Brain microvascular endothelial cell (primary cell): ENCODE results near the gene MED10.

ENCODE experiments used
- DNase-seq: peaks from one replicate; pipeline ENCODE4 v3.0.0-alpha.2; 2020
- H3K27ac ChIP-seq: fragments of 250-450 bp; sonication (Bioruptor Pico); 2 replicates; pipeline ENCODE4 v1.5.1; 2020; ENCODE audit warnings: mild to moderate bottlenecking, moderate library complexity
- H3K27me3 ChIP-seq: fragments of 250-450 bp; sonication (Bioruptor Pico); replicated peaks from 2 replicates; pipeline ENCODE4 v1.5.1; 2020; ENCODE audit warnings: mild to moderate bottlenecking
- H3K36me3 ChIP-seq: fragments of 250-450 bp; sonication (Bioruptor Pico); replicated peaks from 2 replicates; pipeline ENCODE4 v1.5.1; 2020; ENCODE audit warnings: mild to moderate bottlenecking
- H3K4me3 ChIP-seq: 2 replicates; pipeline ENCODE4 v1.5.1; 2011; ENCODE audit warnings: low read depth, mild to moderate bottlenecking, control low read depth, low read length, moderate library complexity
- in situ Hi-C: cut with HindIII; loops from 2 replicates; pipeline ENCODE4 v1.10.0; 2017; ENCODE audit warnings: low sequenced_read_pairs, low pct_ligation_motif_present
- TF ChIP-seq, protein P1 (sequence below): IDR thresholded peaks from 2 replicates; pipeline ENCODE4 v1.5.1; 2011; ENCODE audit warnings: low read depth, mild to moderate bottlenecking, moderate library complexity, low read length, control low read depth, inconsistent platforms; ENCODE audit errors: missing control alignments

Gene MED10

GRCh38 chr5:6403416-6403815, 25.1 kb upstream of the MED10 start:
- H3K27me3 ChIP-seq, result no peaks in the 10 kb centered on the region
- TF ChIP-seq, protein P1, sequence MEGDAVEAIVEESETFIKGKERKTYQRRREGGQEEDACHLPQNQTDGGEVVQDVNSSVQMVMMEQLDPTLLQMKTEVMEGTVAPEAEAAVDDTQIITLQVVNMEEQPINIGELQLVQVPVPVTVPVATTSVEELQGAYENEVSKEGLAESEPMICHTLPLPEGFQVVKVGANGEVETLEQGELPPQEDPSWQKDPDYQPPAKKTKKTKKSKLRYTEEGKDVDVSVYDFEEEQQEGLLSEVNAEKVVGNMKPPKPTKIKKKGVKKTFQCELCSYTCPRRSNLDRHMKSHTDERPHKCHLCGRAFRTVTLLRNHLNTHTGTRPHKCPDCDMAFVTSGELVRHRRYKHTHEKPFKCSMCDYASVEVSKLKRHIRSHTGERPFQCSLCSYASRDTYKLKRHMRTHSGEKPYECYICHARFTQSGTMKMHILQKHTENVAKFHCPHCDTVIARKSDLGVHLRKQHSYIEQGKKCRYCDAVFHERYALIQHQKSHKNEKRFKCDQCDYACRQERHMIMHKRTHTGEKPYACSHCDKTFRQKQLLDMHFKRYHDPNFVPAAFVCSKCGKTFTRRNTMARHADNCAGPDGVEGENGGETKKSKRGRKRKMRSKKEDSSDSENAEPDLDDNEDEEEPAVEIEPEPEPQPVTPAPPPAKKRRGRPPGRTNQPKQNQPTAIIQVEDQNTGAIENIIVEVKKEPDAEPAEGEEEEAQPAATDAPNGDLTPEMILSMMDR, result no peak
- H3K36me3 ChIP-seq, result no peaks in the 10 kb centered on the region
- in situ Hi-C loops, result no loop called here
- H3K4me3 ChIP-seq, result no peak overlapping the region
- no peak for DNase-seq
- H3K27ac ChIP-seq, result no peak overlapping the region

- no peak overlapping the region for H3K27ac ChIP-seq
- no peaks in the 10 kb centered on the region for H3K27me3 ChIP-seq
- no peaks in the 10 kb centered on the region for H3K36me3 ChIP-seq
- DNase-seq, result no peak
- no peak overlapping the region for H3K4me3 ChIP-seq
- in situ Hi-C loops, result no loop called here
- TF ChIP-seq, protein P1, result no peak
Observed at GRCh38 chr5:6402939-6403338, 24.6 kb upstream of the MED10 start.

DNA sequence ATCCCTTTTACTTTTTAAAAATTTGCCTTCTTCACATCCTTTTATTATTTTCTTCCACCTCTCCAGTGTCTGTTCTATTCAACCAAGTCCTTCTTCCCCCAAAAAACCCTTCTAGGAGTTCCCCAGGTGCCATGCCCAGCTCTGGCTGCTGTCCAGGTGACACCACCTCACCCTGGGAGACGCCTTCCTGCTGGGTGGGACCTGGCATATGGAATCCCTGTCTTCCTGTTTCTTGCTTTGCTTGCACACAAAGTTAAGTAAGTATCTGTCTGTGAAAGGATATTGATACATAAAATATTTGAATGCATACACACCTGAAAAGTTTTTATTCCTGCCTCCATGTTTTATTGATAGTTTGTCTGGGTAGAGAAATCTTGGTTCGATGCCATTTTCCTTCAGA, 23.1 kb upstream of the MED10 start:
- Histone ChIP-seq H3K4me3 (no peak overlapping the region), H3K27ac (no peak overlapping the region), H3K27me3 (no peaks in the 10 kb centered on the region), H3K36me3 (no peaks in the 10 kb centered on the region)
- TF ChIP-seq, protein P1, result no peak
- DNase-seq, result no peak
- in situ Hi-C loops, result no loop called here

GRCh38 chr5:6399980-6400910, 21.9 kb upstream of the MED10 start:
- in situ Hi-C loops, result no loop called here
- TF ChIP-seq, protein P1, result no peak
- peak; percentile 15 for DNase-seq
- Histone ChIP-seq H3K27me3 (no peaks in the 10 kb centered on the region), H3K27ac (no peak overlapping the region), H3K36me3 (no peaks in the 10 kb centered on the region), H3K4me3 (no peak overlapping the region)

DNA sequence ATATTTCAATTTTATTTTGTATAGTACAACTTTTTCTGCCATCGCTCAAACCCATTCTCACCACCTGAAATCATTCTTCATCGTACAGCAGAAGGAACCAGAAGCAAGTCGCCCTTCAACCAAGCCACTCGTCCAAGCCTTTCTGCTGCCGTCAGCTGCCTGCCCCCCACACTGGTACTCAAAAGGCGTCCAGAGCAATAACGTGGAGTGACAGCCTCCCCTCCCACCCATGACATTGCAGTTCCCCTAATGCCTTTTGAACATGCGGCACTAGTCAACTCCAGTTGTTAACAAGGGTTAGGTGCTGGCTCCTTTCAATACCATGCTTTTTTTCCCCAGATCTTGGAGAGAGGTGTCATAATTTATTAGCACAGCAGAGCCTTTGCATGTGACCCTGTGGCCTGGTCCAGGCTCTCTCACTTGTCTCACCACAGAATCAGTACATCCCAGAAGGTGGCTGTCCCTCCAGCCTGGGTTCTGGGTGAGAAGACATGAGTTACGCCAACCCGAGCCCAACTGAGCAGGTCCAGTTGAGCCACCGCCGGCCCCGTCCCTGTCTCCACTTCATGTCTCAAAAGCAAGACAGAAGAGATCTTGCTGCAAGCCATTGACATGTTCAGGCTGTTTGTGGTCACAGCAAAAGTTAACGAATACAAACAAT, 20.4 kb upstream of the MED10 start:
- TF ChIP-seq, protein P1, result no peak
- H3K27ac ChIP-seq, result no peak overlapping the region
- no peak for DNase-seq
- no peaks in the 10 kb centered on the region for H3K27me3 ChIP-seq
- H3K4me3 ChIP-seq, result no peak overlapping the region
- in situ Hi-C loops, result no loop called here
- no peaks in the 10 kb centered on the region for H3K36me3 ChIP-seq
